ENCODE results near the gene DBN1.

- TF ChIP-seq POLR2A (IDR thresholded peaks at IDR 0.05): no peak
- TF ChIP-seq, protein P1, sequence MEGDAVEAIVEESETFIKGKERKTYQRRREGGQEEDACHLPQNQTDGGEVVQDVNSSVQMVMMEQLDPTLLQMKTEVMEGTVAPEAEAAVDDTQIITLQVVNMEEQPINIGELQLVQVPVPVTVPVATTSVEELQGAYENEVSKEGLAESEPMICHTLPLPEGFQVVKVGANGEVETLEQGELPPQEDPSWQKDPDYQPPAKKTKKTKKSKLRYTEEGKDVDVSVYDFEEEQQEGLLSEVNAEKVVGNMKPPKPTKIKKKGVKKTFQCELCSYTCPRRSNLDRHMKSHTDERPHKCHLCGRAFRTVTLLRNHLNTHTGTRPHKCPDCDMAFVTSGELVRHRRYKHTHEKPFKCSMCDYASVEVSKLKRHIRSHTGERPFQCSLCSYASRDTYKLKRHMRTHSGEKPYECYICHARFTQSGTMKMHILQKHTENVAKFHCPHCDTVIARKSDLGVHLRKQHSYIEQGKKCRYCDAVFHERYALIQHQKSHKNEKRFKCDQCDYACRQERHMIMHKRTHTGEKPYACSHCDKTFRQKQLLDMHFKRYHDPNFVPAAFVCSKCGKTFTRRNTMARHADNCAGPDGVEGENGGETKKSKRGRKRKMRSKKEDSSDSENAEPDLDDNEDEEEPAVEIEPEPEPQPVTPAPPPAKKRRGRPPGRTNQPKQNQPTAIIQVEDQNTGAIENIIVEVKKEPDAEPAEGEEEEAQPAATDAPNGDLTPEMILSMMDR (IDR thresholded peaks at IDR 0.05): no peak
Measured at GRCh38 chr5:177457852-177458681, 15.4 kb downstream of the DBN1 start.
